Lower leg skin (tissue), 4 donors: Measurements from ENCODE around the gene HMCN2. TPM values are rescaled to one million over a fixed set of nuclear protein-coding genes. Genes with fewer than 3 reads are reported as not detected.

ENCODE experiments used
- DNase-seq, 2 donors: peaks; one replicate each; pipeline ENCODE4 v3.0.0-alpha.2; 2019; ENCODE audit warnings: low spot score in 2 of 2
- H3K4me3 ChIP-seq: fragments of 200-600 bp; sonication (generic); 2 replicates; pipeline ENCODE4 v1.5.1; 2017; ENCODE audit warnings: mild to moderate bottlenecking, low read depth; ENCODE audit not compliant: poor library complexity, severe bottlenecking
- CTCF ChIP-seq, 3 donors: fragments of 450-650 bp; IDR thresholded peaks; one replicate each; pipeline ENCODE4 v1.5.1; 2016; ENCODE audit warnings: antibody characterized with exemption in 3 of 3, mild to moderate bottlenecking in 3 of 3, moderate library complexity in 2 of 3
- POLR2A ChIP-seq, 2 donors: fragments of 450-650 bp; IDR thresholded peaks; one replicate each; pipeline ENCODE4 v1.6.1; 2016 to 2017; ENCODE audit warnings: antibody characterized with exemption in 2 of 2, mild to moderate bottlenecking in 1 of 2, moderate library complexity in 1 of 2
- WGBS, 2 donors: methylation state at CpG; one replicate each; pipeline ENCODE4 v1.1.5; 2018; 5-methylcytosine and 5-hydroxymethylcytosine counted together
- intact Hi-C: fragments of 100-400 bp; cut with DNase I; formaldehyde crosslinking; loops from one replicate; pipeline ENCODE4 v1.15.0; 2023; ENCODE audit warnings: low total_unique reads
- total RNA-seq, 4 donors: library from RNA; depleted of rRNA; stranded (reverse); fragments of >200 nt; gene quantifications; one replicate each; pipeline ENCODE4 v1.1.0, GENCODE V29; 2016

Gene HMCN2
- total RNA-seq, 4 donors from 2014 or later, result 1.9 to 4.3 (median 3.0) TPM

GRCh38 chr9:130341128-130341527, 75.6 kb downstream of the HMCN2 start:
- intact Hi-C loops, result loop anchor here (5.0 to 10.0 kb wide), 2 partner anchors 236 to 1506 kb away; no protein-coding TSS in a partner anchor
- H3K4me3 ChIP-seq, result no peak overlapping the region
- no peak for DNase-seq
- 45 to 68% methylated on average over 12 to 13 of the region's 13 CpGs for WGBS, 2 donors
- TF ChIP-seq POLR2A (IDR thresholded peaks at IDR 0.05) (no peak), CTCF (IDR thresholded peaks at IDR 0.05) (no peak)

GRCh38 chr9:130341839-130342713, 76.5 kb downstream of the HMCN2 start:
- H3K4me3 ChIP-seq, result no peak overlapping the region
- WGBS, 2 donors, result 92 to 93% methylated on average over 12 to 13 of the region's 13 CpGs
- intact Hi-C loops, result loop anchor here (5.0 to 10.0 kb wide), 2 partner anchors 237 to 1505 kb away; no protein-coding TSS in a partner anchor
- TF ChIP-seq POLR2A (IDR thresholded peaks at IDR 0.05) (no peak), CTCF (IDR thresholded peaks at IDR 0.05) (no peak)
- no peak for DNase-seq

GRCh38 chr9:130342714-130343085, 77.1 kb downstream of the HMCN2 start:
- TF ChIP-seq CTCF (IDR thresholded peaks at IDR 0.05) (no peak), POLR2A (IDR thresholded peaks at IDR 0.05) (no peak)
- intact Hi-C loops, result loop anchor here (5.0 to 10.0 kb wide), 2 partner anchors 238 to 1505 kb away; no protein-coding TSS in a partner anchor
- H3K4me3 ChIP-seq, result no peak overlapping the region
- no peak for DNase-seq
- WGBS, 2 donors, result 78% methylated on average over 11 of the region's 11 CpGs

GRCh38 chr9:130343445-130343918, 77.9 kb downstream of the HMCN2 start:
- no peak overlapping the region for H3K4me3 ChIP-seq
- intact Hi-C loops, result loop anchor here (5.0 to 10.0 kb wide), 2 partner anchors 239 to 1504 kb away; no protein-coding TSS in a partner anchor
- no peak for DNase-seq
- 33 to 90% methylated on average over 4 to 12 of the region's 12 CpGs for WGBS, 2 donors
- TF ChIP-seq CTCF (IDR thresholded peaks at IDR 0.05) (no peak), POLR2A (IDR thresholded peaks at IDR 0.05) (no peak)

GRCh38 chr9:130344366-130344765, 78.8 kb downstream of the HMCN2 start:
- H3K4me3 ChIP-seq, result no peak overlapping the region
- TF ChIP-seq CTCF (IDR thresholded peaks at IDR 0.05) (no peak), POLR2A (IDR thresholded peaks at IDR 0.05) (no peak)
- intact Hi-C loops, result loop anchor here (5.0 to 10.0 kb wide), 2 partner anchors 240 to 1503 kb away; no protein-coding TSS in a partner anchor
- DNase-seq, result no peak
- 86 to 100% methylated on average over 1 of the region's 1 CpG for WGBS, 2 donors
